ENCODE data around the gene TTLL5.

Gene TTLL5

GRCh38 chr14:75806352-75806832 lies 145.3 kb downstream of the TTLL5 start:
- no peak for DNase-seq (ENCODE audit: extremely low spot score)
- TF ChIP-seq BHLHE40 (IDR thresholded peaks at IDR 0.05; ENCODE audit: borderline replicate concordance): no peak
- TF ChIP-seq L3MBTL2 (conservative IDR thresholded peaks at IDR 0.05): no peak
- TF ChIP-seq ELF4 (IDR thresholded peaks at IDR 0.05): no peak
- no peak for TF ChIP-seq ARNT (IDR thresholded peaks at IDR 0.05)
- TF ChIP-seq SUZ12 (IDR thresholded peaks at IDR 0.05): no peak
- TF ChIP-seq SP1 (IDR thresholded peaks at IDR 0.05): no peak
- ChIA-PET POLR2A (no interaction called here), CTCF (no interaction called here)

GRCh38 chr14:75807667-75808360 lies 146.8 kb downstream of the TTLL5 start:
- CTCF ChIA-PET: no interaction called here
- DNase-seq (ENCODE audit: extremely low spot score): no peak
- POLR2A ChIA-PET: no interaction called here
- TF ChIP-seq ZNF384 (IDR thresholded peaks at IDR 0.05): no peak

DNA sequence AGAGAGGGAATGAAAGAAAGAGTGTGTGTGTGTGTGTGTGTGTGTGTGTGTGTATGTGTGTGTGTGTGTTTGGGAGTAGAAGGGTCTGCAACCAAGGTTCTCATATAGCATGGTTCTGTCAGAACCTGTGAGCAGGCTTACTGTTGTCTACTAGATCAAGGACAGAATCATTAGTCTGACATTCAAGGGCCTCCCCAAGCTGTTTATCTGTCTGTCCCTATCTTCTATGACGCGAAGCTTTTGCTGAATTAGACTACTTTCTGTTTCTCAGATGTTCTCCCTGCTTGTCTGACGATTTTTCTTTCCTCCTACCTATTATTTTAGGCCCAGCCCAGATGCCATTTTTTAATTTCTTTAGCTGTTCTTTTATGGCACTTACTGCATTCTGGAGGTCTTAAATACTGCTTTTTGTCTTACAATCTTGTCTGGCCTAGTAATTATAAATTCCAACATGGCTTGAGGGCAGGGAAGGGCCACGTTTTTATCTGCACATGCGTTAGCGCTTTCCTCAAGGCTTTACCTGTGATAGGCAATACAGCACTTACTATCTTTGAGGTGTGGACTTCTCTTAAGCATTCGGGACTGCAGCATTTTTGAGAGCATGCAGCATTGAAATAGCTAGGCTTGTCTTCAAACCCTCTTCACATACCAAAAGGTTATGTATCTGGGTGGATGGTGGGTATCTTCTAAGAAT lies 150.2 kb downstream of the TTLL5 start:
- TF ChIP-seq FOXM1 (IDR thresholded peaks at IDR 0.05; ENCODE audit: borderline replicate concordance): no peak
- POLR2A ChIA-PET: no interaction called here

GRCh38 chr14:75811872-75812499 lies 150.9 kb downstream of the TTLL5 start:
- no peak for DNase-seq (ENCODE audit: extremely low spot score)
- ChIA-PET POLR2A (no interaction called here), CTCF (no interaction called here)

More for the DNA sequence above, 150.2 kb downstream of the TTLL5 start:
- CTCF ChIA-PET: no interaction called here
- no peak for DNase-seq (ENCODE audit: extremely low spot score)

DNA sequence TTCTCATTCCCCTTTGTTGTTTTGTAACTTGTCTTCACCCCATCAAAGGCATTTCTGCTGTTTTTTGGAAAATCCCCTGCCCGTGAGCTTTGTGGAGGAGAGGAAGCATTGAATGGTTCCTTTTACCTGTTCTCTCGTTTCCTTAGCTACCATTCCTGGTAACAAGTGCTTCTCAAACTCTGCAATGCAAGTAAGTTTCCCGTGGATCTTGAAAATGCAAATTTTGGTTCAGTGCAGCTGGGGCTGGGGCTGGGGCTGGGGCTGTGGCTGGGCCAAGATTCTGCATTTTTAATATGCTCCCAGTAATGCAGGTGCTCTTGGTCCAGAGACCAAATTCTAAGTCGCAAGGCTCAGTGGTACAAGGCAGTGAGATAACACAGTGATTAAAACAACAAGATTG lies 151.6 kb downstream of the TTLL5 start:
- CTCF ChIA-PET: no interaction called here
- POLR2A ChIA-PET: no interaction called here
- no peak for DNase-seq (ENCODE audit: extremely low spot score)

More at GRCh38 chr14:75811872-75812499, 150.9 kb downstream of the TTLL5 start:
- TF ChIP-seq FOXM1 (IDR thresholded peaks at IDR 0.05; ENCODE audit: borderline replicate concordance) (no peak), ARNT (IDR thresholded peaks at IDR 0.05) (no peak), SP1 (IDR thresholded peaks at IDR 0.05) (no peak), ZNF384 (IDR thresholded peaks at IDR 0.05) (no peak), PKNOX1 (IDR thresholded peaks at IDR 0.05) (no peak), NFRKB (IDR thresholded peaks at IDR 0.05) (no peak)

GRCh38 chr14:75820761-75821160 lies 159.7 kb downstream of the TTLL5 start:
- DNase-seq (ENCODE audit: extremely low spot score): no peak
- ChIA-PET CTCF (no interaction called here), POLR2A (no interaction called here)
- TF ChIP-seq FOXK2 (IDR thresholded peaks at IDR 0.05) (no peak), ZNF384 (IDR thresholded peaks at IDR 0.05) (no peak), ARNT (IDR thresholded peaks at IDR 0.05) (no peak), SP1 (IDR thresholded peaks at IDR 0.05) (no peak), L3MBTL2 (conservative IDR thresholded peaks at IDR 0.05) (no peak), NFRKB (IDR thresholded peaks at IDR 0.05) (no peak), ELF4 (IDR thresholded peaks at IDR 0.05) (no peak), TARDBP (IDR thresholded peaks at IDR 0.05) (no peak), SUZ12 (IDR thresholded peaks at IDR 0.05) (no peak), BHLHE40 (IDR thresholded peaks at IDR 0.05; ENCODE audit: borderline replicate concordance) (no peak), HDGF (IDR thresholded peaks at IDR 0.05; ENCODE audit: borderline replicate concordance) (no peak)

More for the DNA sequence above, 151.6 kb downstream of the TTLL5 start:
- TF ChIP-seq CTBP1 (IDR thresholded peaks at IDR 0.05; ENCODE audit: borderline replicate concordance): no peak
- TF ChIP-seq LEF1 (IDR thresholded peaks at IDR 0.05; ENCODE audit: borderline replicate concordance): no peak
- TF ChIP-seq FOXK2 (IDR thresholded peaks at IDR 0.05): no peak
- no peak for TF ChIP-seq TARDBP (IDR thresholded peaks at IDR 0.05)
- no peak for TF ChIP-seq ZNF384 (IDR thresholded peaks at IDR 0.05)
- no peak for TF ChIP-seq PKNOX1 (IDR thresholded peaks at IDR 0.05)
- TF ChIP-seq SP1 (IDR thresholded peaks at IDR 0.05): no peak
- no peak for TF ChIP-seq ARNT (IDR thresholded peaks at IDR 0.05)
- TF ChIP-seq HDGF (IDR thresholded peaks at IDR 0.05; ENCODE audit: borderline replicate concordance): no peak
- no peak for TF ChIP-seq NFRKB (IDR thresholded peaks at IDR 0.05)

GRCh38 chr14:75821831-75822521 lies 160.9 kb downstream of the TTLL5 start:
- TF ChIP-seq ARNT (IDR thresholded peaks at IDR 0.05) (no peak), LEF1 (IDR thresholded peaks at IDR 0.05; ENCODE audit: borderline replicate concordance) (no peak), TARDBP (IDR thresholded peaks at IDR 0.05) (no peak), BHLHE40 (IDR thresholded peaks at IDR 0.05; ENCODE audit: borderline replicate concordance) (no peak), L3MBTL2 (conservative IDR thresholded peaks at IDR 0.05) (no peak), PKNOX1 (IDR thresholded peaks at IDR 0.05) (no peak), FOXM1 (IDR thresholded peaks at IDR 0.05; ENCODE audit: borderline replicate concordance) (no peak), NFRKB (IDR thresholded peaks at IDR 0.05) (no peak), FOXA1 (IDR thresholded peaks at IDR 0.05) (no peak), HDGF (IDR thresholded peaks at IDR 0.05; ENCODE audit: borderline replicate concordance) (no peak)
- no peak for DNase-seq (ENCODE audit: extremely low spot score)
- POLR2A ChIA-PET: no interaction called here
- CTCF ChIA-PET: no interaction called here

Measured in HEK293T (cell line).